ENCODE data around the gene NPL.

- no peak for TF ChIP-seq POLR2A (IDR thresholded peaks at IDR 0.05)
- TF ChIP-seq, protein P1, sequence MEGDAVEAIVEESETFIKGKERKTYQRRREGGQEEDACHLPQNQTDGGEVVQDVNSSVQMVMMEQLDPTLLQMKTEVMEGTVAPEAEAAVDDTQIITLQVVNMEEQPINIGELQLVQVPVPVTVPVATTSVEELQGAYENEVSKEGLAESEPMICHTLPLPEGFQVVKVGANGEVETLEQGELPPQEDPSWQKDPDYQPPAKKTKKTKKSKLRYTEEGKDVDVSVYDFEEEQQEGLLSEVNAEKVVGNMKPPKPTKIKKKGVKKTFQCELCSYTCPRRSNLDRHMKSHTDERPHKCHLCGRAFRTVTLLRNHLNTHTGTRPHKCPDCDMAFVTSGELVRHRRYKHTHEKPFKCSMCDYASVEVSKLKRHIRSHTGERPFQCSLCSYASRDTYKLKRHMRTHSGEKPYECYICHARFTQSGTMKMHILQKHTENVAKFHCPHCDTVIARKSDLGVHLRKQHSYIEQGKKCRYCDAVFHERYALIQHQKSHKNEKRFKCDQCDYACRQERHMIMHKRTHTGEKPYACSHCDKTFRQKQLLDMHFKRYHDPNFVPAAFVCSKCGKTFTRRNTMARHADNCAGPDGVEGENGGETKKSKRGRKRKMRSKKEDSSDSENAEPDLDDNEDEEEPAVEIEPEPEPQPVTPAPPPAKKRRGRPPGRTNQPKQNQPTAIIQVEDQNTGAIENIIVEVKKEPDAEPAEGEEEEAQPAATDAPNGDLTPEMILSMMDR (IDR thresholded peaks at IDR 0.05) = no peak
Observed at GRCh38 chr1:182752077-182752988, 37.2 kb upstream of the NPL start.
